PFSK-1 (cell line): ENCODE measurements around the gene FIBCD1.

Experiments
- POLR2AphosphoS5 ChIP-seq: IDR thresholded peaks from 2 replicates; pipeline ENCODE4 v1.6.1; 2012; ENCODE audit warnings: low read depth, mild to moderate bottlenecking, control low read depth, low read length, moderate library complexity
- SIN3A ChIP-seq: IDR thresholded peaks from 2 replicates; pipeline ENCODE4 v1.6.1; 2012; ENCODE audit warnings: mild to moderate bottlenecking, low read length, moderate library complexity, borderline replicate concordance; ENCODE audit not compliant: insufficient read depth
- TAF1 ChIP-seq: IDR thresholded peaks from 2 replicates; pipeline ENCODE4 v1.6.1; 2012; ENCODE audit warnings: low read length, control low read depth, borderline replicate concordance; ENCODE audit not compliant: insufficient read depth
- TF ChIP-seq, protein P1 (sequence below), 2 experiments: IDR thresholded peaks; 2 replicates each; pipeline versions ENCODE4 v1.6.1 to v1.8.0; 2011 to 2012; ENCODE audit warnings: low read depth in 2 of 2, low read length in 2 of 2, control low read depth in 1 of 2, inconsistent platforms in 1 of 2, mild to moderate bottlenecking in 1 of 2, moderate library complexity in 1 of 2; ENCODE audit not compliant: insufficient read depth in 1 of 2

DNA sequence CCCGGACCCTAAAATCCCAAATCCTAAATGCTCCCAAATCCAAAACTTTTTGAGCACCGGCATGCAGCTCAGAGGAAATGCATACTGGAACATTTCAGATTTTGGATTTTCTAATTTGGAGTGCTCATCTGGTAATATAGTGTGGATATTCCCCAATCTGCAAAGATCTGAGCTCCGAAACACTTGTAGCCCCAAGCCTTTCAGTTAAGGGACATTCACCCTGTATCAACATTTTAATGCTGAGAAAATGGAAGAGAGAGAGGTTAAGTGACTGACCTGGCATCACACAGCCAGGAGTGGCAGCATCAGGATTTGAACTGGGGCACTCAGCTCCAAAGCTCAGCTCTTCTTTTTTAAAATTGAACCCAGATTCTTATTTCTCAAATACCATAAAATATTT is 73.1 kb downstream of the FIBCD1 start:
- TF ChIP-seq SIN3A (no peak), POLR2AphosphoS5 (no peak), TAF1 (no peak)
- TF ChIP-seq, protein P1, sequence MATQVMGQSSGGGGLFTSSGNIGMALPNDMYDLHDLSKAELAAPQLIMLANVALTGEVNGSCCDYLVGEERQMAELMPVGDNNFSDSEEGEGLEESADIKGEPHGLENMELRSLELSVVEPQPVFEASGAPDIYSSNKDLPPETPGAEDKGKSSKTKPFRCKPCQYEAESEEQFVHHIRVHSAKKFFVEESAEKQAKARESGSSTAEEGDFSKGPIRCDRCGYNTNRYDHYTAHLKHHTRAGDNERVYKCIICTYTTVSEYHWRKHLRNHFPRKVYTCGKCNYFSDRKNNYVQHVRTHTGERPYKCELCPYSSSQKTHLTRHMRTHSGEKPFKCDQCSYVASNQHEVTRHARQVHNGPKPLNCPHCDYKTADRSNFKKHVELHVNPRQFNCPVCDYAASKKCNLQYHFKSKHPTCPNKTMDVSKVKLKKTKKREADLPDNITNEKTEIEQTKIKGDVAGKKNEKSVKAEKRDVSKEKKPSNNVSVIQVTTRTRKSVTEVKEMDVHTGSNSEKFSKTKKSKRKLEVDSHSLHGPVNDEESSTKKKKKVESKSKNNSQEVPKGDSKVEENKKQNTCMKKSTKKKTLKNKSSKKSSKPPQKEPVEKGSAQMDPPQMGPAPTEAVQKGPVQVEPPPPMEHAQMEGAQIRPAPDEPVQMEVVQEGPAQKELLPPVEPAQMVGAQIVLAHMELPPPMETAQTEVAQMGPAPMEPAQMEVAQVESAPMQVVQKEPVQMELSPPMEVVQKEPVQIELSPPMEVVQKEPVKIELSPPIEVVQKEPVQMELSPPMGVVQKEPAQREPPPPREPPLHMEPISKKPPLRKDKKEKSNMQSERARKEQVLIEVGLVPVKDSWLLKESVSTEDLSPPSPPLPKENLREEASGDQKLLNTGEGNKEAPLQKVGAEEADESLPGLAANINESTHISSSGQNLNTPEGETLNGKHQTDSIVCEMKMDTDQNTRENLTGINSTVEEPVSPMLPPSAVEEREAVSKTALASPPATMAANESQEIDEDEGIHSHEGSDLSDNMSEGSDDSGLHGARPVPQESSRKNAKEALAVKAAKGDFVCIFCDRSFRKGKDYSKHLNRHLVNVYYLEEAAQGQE (IDR thresholded peaks at IDR 0.05; ENCODE audit: insufficient read depth in 1 of 2, low read depth in 2 of 2, low read length in 2 of 2), result no peak
